IMR-90 (cell line): ENCODE measurements around the gene FOXN3. TPM values are rescaled to one million over a fixed set of nuclear protein-coding genes. Genes with fewer than 3 reads are reported as not detected.

Experiments
- ATAC-seq: fragments of 200-7000 bp; cut with Tn5 transposase; 2 replicates; pipeline ENCODE4 v1.9.1; 2020; ENCODE audit warnings: low read depth, mild to moderate bottlenecking, moderate library complexity
- BruUV-seq: library from RNA; stranded (reverse); fragments of 400-500 nt; replicated peaks from 2 replicates; lab custom pipeline; 2021; lab: Mats Ljungman, UMichigan
- CTCF ChIA-PET: fragments of 300-600 bp; formaldehyde crosslinking; extraction: SDS; loops from one replicate; lab custom pipeline; 2021; ENCODE audit warnings: antibody characterized with exemption; lab: Yijun Ruan, JAX
- POLR2A ChIA-PET: fragments of 300-600 bp; sonication (Branson Sonifier 250); formaldehyde crosslinking; loops from one replicate; lab custom pipeline; 2022; ENCODE audit warnings: antibody characterized with exemption; ENCODE audit not compliant: unreplicated experiment; lab: Charles Lee
- DNase-seq: peaks from one replicate; pipeline ENCODE4 v3.0.0; 2013
- H2AFZ ChIP-seq: replicated peaks from 2 replicates; pipeline ENCODE3; 2013; ENCODE audit warnings: low read length, mild to moderate bottlenecking; ENCODE audit not compliant: poor library complexity
- H2AK5ac ChIP-seq: 2 replicates; pipeline ENCODE4 v1.6.1; 2013; ENCODE audit warnings: low read depth, low read length, inconsistent platforms
- H2AK9ac ChIP-seq: replicated peaks from 2 replicates; pipeline ENCODE3; 2013; ENCODE audit warnings: mild to moderate bottlenecking, low read depth, low read length, moderate library complexity; ENCODE audit not compliant: poor library complexity
- H2BK120ac ChIP-seq: 2 replicates; pipeline ENCODE4 v1.6.1; 2013; ENCODE audit warnings: low read depth, low read length, inconsistent platforms
- H2BK15ac ChIP-seq: 3 replicates; pipeline ENCODE4 v1.6.1; 2013; ENCODE audit warnings: low read depth, low read length, inconsistent platforms
- H2BK20ac ChIP-seq: 2 replicates; pipeline ENCODE4 v1.6.1; 2013; ENCODE audit warnings: low read depth, mild to moderate bottlenecking, inconsistent platforms, low read length, moderate library complexity
- H2BK5ac ChIP-seq: 2 replicates; pipeline ENCODE4 v1.6.1; 2013; ENCODE audit warnings: mild to moderate bottlenecking, low read depth, low read length, inconsistent platforms; ENCODE audit not compliant: poor library complexity, severe bottlenecking
- H3K14ac ChIP-seq: replicated peaks from 2 replicates; pipeline ENCODE4 v1.6.1; 2013; ENCODE audit warnings: low read depth, low read length, inconsistent platforms
- H3K18ac ChIP-seq: 2 replicates; pipeline ENCODE4 v1.6.1; 2013; ENCODE audit warnings: low read depth, low read length, control low read depth
- H3K23ac ChIP-seq: 2 replicates; pipeline ENCODE4 v1.6.1; 2013; ENCODE audit warnings: low read depth, low read length, inconsistent platforms
- H3K27ac ChIP-seq: 2 replicates; pipeline ENCODE4 v1.5.1; 2013; ENCODE audit warnings: mild to moderate bottlenecking, control low read depth, low read length; ENCODE audit not compliant: insufficient read depth
- H3K27me3 ChIP-seq: 2 replicates; pipeline ENCODE4 v1.6.1; 2013; ENCODE audit warnings: low read length; ENCODE audit not compliant: control insufficient read depth, insufficient read depth
- H3K36me3 ChIP-seq: 2 replicates; pipeline ENCODE4 v1.6.1; 2013; ENCODE audit warnings: low read length, mixed read lengths; ENCODE audit not compliant: control insufficient read depth, insufficient read depth
- H3K4ac ChIP-seq: 2 replicates; pipeline ENCODE4 v1.6.1; 2013; ENCODE audit warnings: low read depth, low read length, inconsistent platforms
- H3K4me1 ChIP-seq: 2 replicates; pipeline ENCODE4 v1.6.1; 2013; ENCODE audit warnings: low read length, mixed read lengths; ENCODE audit not compliant: control insufficient read depth, insufficient read depth
- H3K4me2 ChIP-seq: 2 replicates; pipeline ENCODE4 v1.6.1; 2013; ENCODE audit warnings: low read depth, mild to moderate bottlenecking, control low read depth, low read length, moderate library complexity
- H3K4me3 ChIP-seq: 2 replicates; pipeline ENCODE4 v1.5.1; 2013; ENCODE audit warnings: low read depth, mild to moderate bottlenecking, control low read depth, low read length, moderate library complexity; ENCODE audit not compliant: insufficient read depth
- H3K56ac ChIP-seq: 2 replicates; pipeline ENCODE4 v1.6.1; 2013; ENCODE audit warnings: low read length, inconsistent platforms; ENCODE audit not compliant: insufficient read depth; ENCODE audit errors: extremely low read depth
- H3K79me1 ChIP-seq, 2 experiments: 2 replicates each; pipeline ENCODE4 v1.6.1; 2013; ENCODE audit warnings: low read length in 2 of 2, inconsistent platforms in 1 of 2, low read depth in 1 of 2
- H3K9ac ChIP-seq: 2 replicates; pipeline ENCODE4 v1.6.1; 2013; ENCODE audit warnings: low read depth, low read length, control low read depth
- H3K9me1 ChIP-seq: 2 replicates; pipeline ENCODE4 v1.6.1; 2013; ENCODE audit warnings: low read length, inconsistent platforms; ENCODE audit not compliant: insufficient read depth
- H3K9me3 ChIP-seq: 2 replicates; pipeline ENCODE4 v1.6.1; 2013; ENCODE audit warnings: low read length; ENCODE audit not compliant: control insufficient read depth, insufficient read depth
- H4K20me1 ChIP-seq: 2 replicates; pipeline ENCODE4 v1.6.1; 2013; ENCODE audit warnings: low read length, inconsistent platforms; ENCODE audit not compliant: insufficient read depth
- H4K5ac ChIP-seq: 2 replicates; pipeline ENCODE4 v1.6.1; 2013; ENCODE audit warnings: mild to moderate bottlenecking, low read depth, low read length, control low read depth
- H4K8ac ChIP-seq, 2 experiments: 2 replicates each; pipeline ENCODE4 v1.6.1; 2013; ENCODE audit warnings: low read depth in 2 of 2, low read length in 2 of 2, control low read depth in 1 of 2, inconsistent platforms in 1 of 2
- H4K91ac ChIP-seq: 2 replicates; pipeline ENCODE4 v1.6.1; 2013; ENCODE audit warnings: low read depth, low read length, inconsistent platforms; ENCODE audit not compliant: insufficient read depth
- BHLHE40 ChIP-seq: fragments of 150-350 bp; IDR thresholded peaks from 2 replicates; pipeline ENCODE4 v1.6.1; 2016; ENCODE audit warnings: mild to moderate bottlenecking, low read depth, low read length
- CEBPB ChIP-seq: IDR thresholded peaks from 2 replicates; pipeline ENCODE4 v1.6.1; 2012; ENCODE audit warnings: low read depth, low read length, improper control_type of control experiment
- CHD1 ChIP-seq: IDR thresholded peaks from 2 replicates; pipeline ENCODE4 v1.6.1; 2012; ENCODE audit warnings: low read depth, low read length, improper control_type of control experiment
- FOS ChIP-seq: fragments of 150-350 bp; IDR thresholded peaks from 2 replicates; pipeline ENCODE4 v1.6.1; 2016; ENCODE audit warnings: low read depth, low read length
- MAFK ChIP-seq: IDR thresholded peaks from 2 replicates; pipeline ENCODE4 v1.6.1; 2012; ENCODE audit warnings: low read depth, low read length, improper control_type of control experiment
- MAZ ChIP-seq: IDR thresholded peaks from 2 replicates; pipeline ENCODE4 v1.6.1; 2012; ENCODE audit warnings: low read depth, mild to moderate bottlenecking, low read length, improper control_type of control experiment, moderate library complexity, borderline replicate concordance
- MXI1 ChIP-seq: IDR thresholded peaks from 2 replicates; pipeline ENCODE4 v1.6.1; 2012; ENCODE audit warnings: low read depth, mild to moderate bottlenecking, low read length, moderate library complexity, borderline replicate concordance
- NFE2L2 ChIP-seq: fragments of 150-350 bp; IDR thresholded peaks from 2 replicates; pipeline ENCODE4 v1.6.1; 2016; ENCODE audit warnings: low read depth, mild to moderate bottlenecking, low read length
- POLR2A ChIP-seq: IDR thresholded peaks from 2 replicates; pipeline ENCODE4 v1.6.1; 2012; ENCODE audit warnings: mild to moderate bottlenecking, low read depth, low read length
- RAD21 ChIP-seq: IDR thresholded peaks from 2 replicates; pipeline ENCODE4 v1.6.1; 2012; ENCODE audit warnings: low read length, improper control_type of control experiment
- RCOR1 ChIP-seq: IDR thresholded peaks from 2 replicates; pipeline ENCODE4 v1.6.1; 2012; ENCODE audit warnings: mild to moderate bottlenecking, low read length, improper control_type of control experiment; ENCODE audit not compliant: insufficient replicate concordance
- RFX5 ChIP-seq: IDR thresholded peaks from 2 replicates; pipeline ENCODE4 v1.8.0; 2012; ENCODE audit warnings: low read depth, mild to moderate bottlenecking, low read length, moderate library complexity
- SMC3 ChIP-seq: fragments of 150-350 bp; IDR thresholded peaks from 2 replicates; pipeline ENCODE4 v1.6.1; 2016; ENCODE audit warnings: low read depth, mild to moderate bottlenecking, antibody characterized with exemption, low read length, moderate library complexity
- USF2 ChIP-seq: fragments of 150-350 bp; IDR thresholded peaks from 2 replicates; pipeline ENCODE4 v1.6.1; 2017; ENCODE audit warnings: mild to moderate bottlenecking, antibody characterized with exemption, low read length, low read depth
- WGBS, 2 experiments: methylation state at CpG; one replicate each; pipeline versions ENCODE4 v1.1.5 to v1.1.7; 2013; ENCODE audit warnings: missing lambda C conversion rate in 2 of 2; ENCODE audit not compliant: insufficient read length in 1 of 2; ENCODE audit errors: extremely low coverage in 2 of 2; 5-methylcytosine and 5-hydroxymethylcytosine counted together
- dilution Hi-C: fragments of 300-500 bp; cut with HindIII; formaldehyde crosslinking; loops from one replicate; pipeline ENCODE4 v1.14.3; 2018; ENCODE audit warnings: low sequenced_read_pairs; ENCODE audit not compliant: unreplicated experiment
- in situ Hi-C: fragments of 300-500 bp; cut with MboI; formaldehyde crosslinking; loops from 3 replicates; pipeline ENCODE4 v1.14.3; 2019; ENCODE audit warnings: low sequenced_read_pairs, inconsistent platforms, mixed read lengths
- intact Hi-C: fragments of 100-400 bp; cut with micrococcal nuclease; formaldehyde crosslinking; loops from 2 replicates; pipeline ENCODE4 v1.10.0; 2022
- polyA plus RNA-seq, 3 experiments: library from polyadenylated mRNA; depleted of rRNA; stranded (reverse); fragments of >200 nt; gene quantifications; 2 replicates each; pipeline ENCODE4 v1.2.3, GENCODE V29; 2012; ENCODE audit warnings: low replicate concordance in 1 of 3
- total RNA-seq: library from RNA; depleted of rRNA; stranded (reverse); fragments of >200 nt; gene quantifications from 2 replicates; pipeline ENCODE4 v1.2.3, GENCODE V29; 2012
- TF ChIP-seq, protein P1 (sequence below): fragments of 150-350 bp; IDR thresholded peaks from 2 replicates; pipeline ENCODE4 v1.6.1; 2016; ENCODE audit warnings: low read depth, mild to moderate bottlenecking, low read length, moderate library complexity, borderline replicate concordance
- TF ChIP-seq, protein P2 (sequence below): conservative IDR thresholded peaks from 2 replicates; pipeline ENCODE4 v1.5.1; 2012; ENCODE audit warnings: mild to moderate bottlenecking, low read depth, low read length, improper control_type of control experiment

The FOXN3 gene
- total and polyA plus RNA-seq, 2 of the 4 experiments (the other 2 are of a cell fraction): 22.6 to 33.7 TPM

DNA sequence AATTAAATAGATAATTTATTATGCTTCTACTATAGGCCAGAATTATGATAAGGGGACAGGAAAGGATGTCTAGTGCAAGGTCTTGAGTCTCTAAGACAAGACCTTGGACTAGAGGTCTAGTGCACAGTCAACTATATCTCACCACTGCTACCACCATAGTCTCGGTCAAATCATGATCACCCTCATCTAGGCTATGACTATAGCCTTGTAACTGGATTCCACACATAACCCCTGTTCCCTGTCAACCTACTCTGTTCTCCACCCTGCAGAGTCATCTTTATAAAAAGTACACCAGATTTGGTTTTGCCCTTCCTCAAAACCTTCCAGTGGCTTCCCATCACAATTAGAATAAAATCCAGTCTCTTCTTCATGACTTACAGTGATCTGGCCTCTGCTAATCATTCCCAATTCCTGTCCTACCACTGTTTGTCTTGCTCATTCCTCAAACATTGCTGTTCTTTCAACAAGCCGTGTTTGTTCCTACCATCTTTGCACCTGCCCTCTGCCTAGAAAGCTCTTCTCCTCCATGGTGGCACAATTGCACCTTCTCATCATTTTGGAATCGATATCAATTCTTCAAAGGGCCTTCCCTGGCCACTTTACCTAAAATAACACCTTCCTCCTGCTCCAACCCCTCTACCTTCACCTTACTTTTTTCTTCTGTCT lies 169.4 kb downstream of the FOXN3 start:
- Histone ChIP-seq H3K23ac (no peak overlapping the region), H3K79me1 (peaks cover 34 to 56% of the 10 kb centered on the region in 2 experiments), H3K14ac (no peak overlapping the region), H2AK9ac (no peak overlapping the region), H3K27me3 (no peaks in the 10 kb centered on the region), H3K4ac (no peak overlapping the region), H3K4me3 (no peak overlapping the region), H2BK5ac (no peak overlapping the region), H2BK15ac (no peak overlapping the region), H3K36me3 (peaks cover 1% of the 10 kb centered on the region; the same call in 1 of the 2 replicates), H4K20me1 (peaks cover 24% of the 10 kb centered on the region), H2BK20ac (no peak overlapping the region), H3K9ac (no peak overlapping the region), H3K9me1 (0 out of 2 replicates have a peak, but pooled peaks cover 2% of the 10 kb centered on the region), H2BK120ac (no peak overlapping the region), H2AFZ (no peak overlapping the region), H4K91ac (no peak overlapping the region), H3K4me1 (peaks cover 6% of the 10 kb centered on the region; the same call in 1 of the 2 replicates), H4K5ac (no peak overlapping the region), H3K18ac (no peak overlapping the region), H3K56ac (no peak overlapping the region), H2AK5ac (no peak overlapping the region), H3K4me2 (no peak overlapping the region), H4K8ac (no peak overlapping the region), H3K27ac (no peak overlapping the region), H3K9me3 (no peaks in the 10 kb centered on the region)
- DNase-seq (no peak), ATAC-seq (no peak)
- POLR2A ChIA-PET: no interaction called here
- no TSS peak for BruUV-seq
- dilution Hi-C loops (no loop called here), intact Hi-C loops (no loop called here), in situ Hi-C loops (no loop called here)
- WGBS, 2 experiments: 97% methylated on average over 3 of the region's 3 CpGs; no CpG with 5 or more reads in 1 of the 2 experiments
- CTCF ChIA-PET: interaction anchor here (0.7 kb wide), 1 partner anchor 19 kb away, joined by 3 read pairs; no protein-coding TSS in a partner anchor
- TF ChIP-seq RCOR1 (no peak), MXI1 (no peak), FOS (no peak), CEBPB (no peak), USF2 (no peak), MAZ (no peak), POLR2A (no peak), CHD1 (no peak), NFE2L2 (no peak), BHLHE40 (no peak), SMC3 (no peak), RFX5 (no peak), RAD21 (no peak), MAFK (no peak)
- TF ChIP-seq, protein P1, sequence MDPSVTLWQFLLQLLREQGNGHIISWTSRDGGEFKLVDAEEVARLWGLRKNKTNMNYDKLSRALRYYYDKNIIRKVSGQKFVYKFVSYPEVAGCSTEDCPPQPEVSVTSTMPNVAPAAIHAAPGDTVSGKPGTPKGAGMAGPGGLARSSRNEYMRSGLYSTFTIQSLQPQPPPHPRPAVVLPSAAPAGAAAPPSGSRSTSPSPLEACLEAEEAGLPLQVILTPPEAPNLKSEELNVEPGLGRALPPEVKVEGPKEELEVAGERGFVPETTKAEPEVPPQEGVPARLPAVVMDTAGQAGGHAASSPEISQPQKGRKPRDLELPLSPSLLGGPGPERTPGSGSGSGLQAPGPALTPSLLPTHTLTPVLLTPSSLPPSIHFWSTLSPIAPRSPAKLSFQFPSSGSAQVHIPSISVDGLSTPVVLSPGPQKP: no peak
- TF ChIP-seq, protein P2, sequence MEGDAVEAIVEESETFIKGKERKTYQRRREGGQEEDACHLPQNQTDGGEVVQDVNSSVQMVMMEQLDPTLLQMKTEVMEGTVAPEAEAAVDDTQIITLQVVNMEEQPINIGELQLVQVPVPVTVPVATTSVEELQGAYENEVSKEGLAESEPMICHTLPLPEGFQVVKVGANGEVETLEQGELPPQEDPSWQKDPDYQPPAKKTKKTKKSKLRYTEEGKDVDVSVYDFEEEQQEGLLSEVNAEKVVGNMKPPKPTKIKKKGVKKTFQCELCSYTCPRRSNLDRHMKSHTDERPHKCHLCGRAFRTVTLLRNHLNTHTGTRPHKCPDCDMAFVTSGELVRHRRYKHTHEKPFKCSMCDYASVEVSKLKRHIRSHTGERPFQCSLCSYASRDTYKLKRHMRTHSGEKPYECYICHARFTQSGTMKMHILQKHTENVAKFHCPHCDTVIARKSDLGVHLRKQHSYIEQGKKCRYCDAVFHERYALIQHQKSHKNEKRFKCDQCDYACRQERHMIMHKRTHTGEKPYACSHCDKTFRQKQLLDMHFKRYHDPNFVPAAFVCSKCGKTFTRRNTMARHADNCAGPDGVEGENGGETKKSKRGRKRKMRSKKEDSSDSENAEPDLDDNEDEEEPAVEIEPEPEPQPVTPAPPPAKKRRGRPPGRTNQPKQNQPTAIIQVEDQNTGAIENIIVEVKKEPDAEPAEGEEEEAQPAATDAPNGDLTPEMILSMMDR: no peak
